ENCODE measurements around the gene PAFAH2.

PAFAH2 gene

GRCh38 chr1:26036756-26037281 is 39.0 kb upstream of the PAFAH2 start:
- peaks cover 15% of the 10 kb centered on the region; the same call in 1 of the 2 replicates for H3K27me3 ChIP-seq (ENCODE audit: insufficient read depth, low read depth)
- H4K20me1 ChIP-seq (ENCODE audit: insufficient read depth), result no peaks in the 10 kb centered on the region
- H3K27ac ChIP-seq, result no peak overlapping the region
- H3K79me2 ChIP-seq (ENCODE audit: insufficient read depth, low read depth), result no peaks in the 10 kb centered on the region
- TF ChIP-seq, protein P1, sequence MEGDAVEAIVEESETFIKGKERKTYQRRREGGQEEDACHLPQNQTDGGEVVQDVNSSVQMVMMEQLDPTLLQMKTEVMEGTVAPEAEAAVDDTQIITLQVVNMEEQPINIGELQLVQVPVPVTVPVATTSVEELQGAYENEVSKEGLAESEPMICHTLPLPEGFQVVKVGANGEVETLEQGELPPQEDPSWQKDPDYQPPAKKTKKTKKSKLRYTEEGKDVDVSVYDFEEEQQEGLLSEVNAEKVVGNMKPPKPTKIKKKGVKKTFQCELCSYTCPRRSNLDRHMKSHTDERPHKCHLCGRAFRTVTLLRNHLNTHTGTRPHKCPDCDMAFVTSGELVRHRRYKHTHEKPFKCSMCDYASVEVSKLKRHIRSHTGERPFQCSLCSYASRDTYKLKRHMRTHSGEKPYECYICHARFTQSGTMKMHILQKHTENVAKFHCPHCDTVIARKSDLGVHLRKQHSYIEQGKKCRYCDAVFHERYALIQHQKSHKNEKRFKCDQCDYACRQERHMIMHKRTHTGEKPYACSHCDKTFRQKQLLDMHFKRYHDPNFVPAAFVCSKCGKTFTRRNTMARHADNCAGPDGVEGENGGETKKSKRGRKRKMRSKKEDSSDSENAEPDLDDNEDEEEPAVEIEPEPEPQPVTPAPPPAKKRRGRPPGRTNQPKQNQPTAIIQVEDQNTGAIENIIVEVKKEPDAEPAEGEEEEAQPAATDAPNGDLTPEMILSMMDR (conservative IDR thresholded peaks at IDR 0.05; ENCODE audit: low read depth, low read length), result no peak
- H3K4me1 ChIP-seq (ENCODE audit: low read depth, poor library complexity, severe bottlenecking), result no peaks in the 10 kb centered on the region
- H3K4me2 ChIP-seq, result no peak overlapping the region
- no peak overlapping the region for H3K4me3 ChIP-seq (IDR thresholded peaks at IDR 0.05; ENCODE audit: insufficient read depth, low read depth, low read length)
- no peak overlapping the region for H3K9ac ChIP-seq
- no peaks in the 10 kb centered on the region for H3K36me3 ChIP-seq (ENCODE audit: insufficient read depth)
- H2AFZ ChIP-seq (ENCODE audit: low read depth), result no peak overlapping the region

DNA sequence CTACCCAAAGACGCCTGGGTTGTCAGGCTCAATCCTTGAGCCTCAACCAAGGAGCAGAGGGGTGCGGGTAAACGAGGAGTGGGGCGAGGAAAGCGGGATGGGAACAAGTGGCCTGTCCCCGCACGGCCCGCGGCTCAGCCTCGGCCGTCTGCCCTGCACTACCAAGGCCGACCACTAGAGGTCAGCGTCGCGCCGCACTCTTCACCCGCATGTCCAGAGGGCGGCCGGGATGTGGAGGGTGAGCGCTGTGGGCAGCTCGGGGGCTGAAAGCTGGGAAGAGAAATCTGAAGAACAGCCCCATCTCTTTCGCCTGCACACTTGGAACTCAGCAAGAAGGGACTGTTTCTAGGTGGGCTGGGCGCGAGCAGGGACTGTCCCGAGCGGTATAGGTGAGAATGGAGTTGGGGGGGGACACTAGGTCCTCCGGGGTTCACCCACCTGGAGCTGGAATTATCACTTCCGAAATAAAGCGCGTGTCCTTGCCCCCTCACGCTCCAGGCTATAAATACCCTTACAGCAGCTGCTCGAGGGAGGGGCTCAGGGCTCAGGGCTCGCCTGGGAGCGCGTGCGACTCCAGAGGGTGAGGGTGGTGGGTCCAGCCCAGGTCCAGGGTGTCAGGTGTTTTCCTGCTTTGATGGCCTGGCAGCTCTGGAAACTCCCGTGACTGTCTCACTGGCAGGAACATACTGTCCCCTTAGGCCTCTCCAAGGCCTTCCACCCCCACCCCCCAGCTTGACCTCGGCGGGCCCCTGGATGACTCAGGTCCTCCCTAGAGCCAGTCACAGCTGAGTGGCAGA is 38.3 kb upstream of the PAFAH2 start:
- H2AFZ ChIP-seq (ENCODE audit: low read depth), result peak overlapping the region; percentile 100
- H3K36me3 ChIP-seq (ENCODE audit: insufficient read depth), result no peaks in the 10 kb centered on the region
- peak overlapping the region; percentile 97 for H3K4me3 ChIP-seq (IDR thresholded peaks at IDR 0.05; ENCODE audit: insufficient read depth, low read depth, low read length)
- peaks cover 15% of the 10 kb centered on the region; the same call in 1 of the 2 replicates for H3K27me3 ChIP-seq (ENCODE audit: insufficient read depth, low read depth)
- TF ChIP-seq, protein P1 (conservative IDR thresholded peaks at IDR 0.05; ENCODE audit: low read depth, low read length), result peak; percentile 96
- no peaks in the 10 kb centered on the region for H3K79me2 ChIP-seq (ENCODE audit: insufficient read depth, low read depth)
- no peaks in the 10 kb centered on the region for H4K20me1 ChIP-seq (ENCODE audit: insufficient read depth)
- no peak overlapping the region for H3K9ac ChIP-seq
- H3K27ac ChIP-seq, result no peak overlapping the region
- no peaks in the 10 kb centered on the region for H3K4me1 ChIP-seq (ENCODE audit: low read depth, poor library complexity, severe bottlenecking)
- peak overlapping the region; percentile 99 for H3K4me2 ChIP-seq

DNA sequence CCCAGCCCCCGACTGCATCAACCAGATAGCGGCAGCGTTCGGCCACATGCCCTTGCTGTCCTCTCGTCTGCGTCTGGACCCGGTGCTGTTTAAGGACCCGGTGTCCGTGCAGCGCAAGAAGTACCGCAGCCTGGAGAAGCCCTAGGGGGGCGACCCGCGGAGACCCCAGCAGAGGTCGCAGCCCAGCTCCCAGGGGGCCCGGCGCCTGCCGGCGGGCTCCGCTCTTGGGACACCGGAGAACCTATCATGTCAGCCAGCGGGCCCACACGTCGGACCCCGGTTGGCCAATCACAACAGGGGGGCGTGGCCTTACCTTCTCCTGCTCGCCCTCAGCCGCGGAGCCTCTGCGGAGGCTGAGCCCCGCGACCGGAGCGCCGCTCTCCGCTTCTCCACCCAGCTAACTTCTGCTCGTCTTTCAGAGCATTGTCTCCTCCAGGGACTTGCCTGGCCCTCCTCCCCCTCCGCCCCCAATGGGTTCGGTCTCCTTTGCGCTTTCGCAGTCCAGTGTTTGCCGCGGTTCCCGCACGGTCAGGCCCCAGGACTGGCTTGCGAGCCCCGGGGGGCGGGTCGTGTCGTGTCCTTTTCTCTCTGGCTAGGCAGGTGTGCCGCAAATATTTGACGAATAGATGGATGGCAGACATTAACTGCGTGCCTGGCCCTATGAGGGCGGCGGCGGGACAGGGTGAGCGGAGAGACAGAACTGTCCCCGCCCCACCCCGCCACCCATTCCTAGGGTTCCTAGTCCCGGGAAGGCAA is 37.5 kb upstream of the PAFAH2 start:
- Histone ChIP-seq H3K4me3 (IDR thresholded peaks at IDR 0.05; ENCODE audit: insufficient read depth, low read depth, low read length) (peak overlapping the region; percentile 97), H3K36me3 (ENCODE audit: insufficient read depth) (no peaks in the 10 kb centered on the region), H4K20me1 (ENCODE audit: insufficient read depth) (no peaks in the 10 kb centered on the region), H3K4me1 (ENCODE audit: low read depth, poor library complexity, severe bottlenecking) (no peaks in the 10 kb centered on the region), H3K27me3 (ENCODE audit: insufficient read depth, low read depth) (peaks cover 15% of the 10 kb centered on the region; the same call in 1 of the 2 replicates), H3K4me2 (peak overlapping the region; percentile 99), H3K79me2 (ENCODE audit: insufficient read depth, low read depth) (no peaks in the 10 kb centered on the region), H3K27ac (no peak overlapping the region), H2AFZ (ENCODE audit: low read depth) (peak overlapping the region; percentile 100), H3K9ac (peak overlapping the region; percentile 18; the same call in 1 of the 2 replicates)
- TF ChIP-seq, protein P1 (conservative IDR thresholded peaks at IDR 0.05; ENCODE audit: low read depth, low read length), result no peak

DNA sequence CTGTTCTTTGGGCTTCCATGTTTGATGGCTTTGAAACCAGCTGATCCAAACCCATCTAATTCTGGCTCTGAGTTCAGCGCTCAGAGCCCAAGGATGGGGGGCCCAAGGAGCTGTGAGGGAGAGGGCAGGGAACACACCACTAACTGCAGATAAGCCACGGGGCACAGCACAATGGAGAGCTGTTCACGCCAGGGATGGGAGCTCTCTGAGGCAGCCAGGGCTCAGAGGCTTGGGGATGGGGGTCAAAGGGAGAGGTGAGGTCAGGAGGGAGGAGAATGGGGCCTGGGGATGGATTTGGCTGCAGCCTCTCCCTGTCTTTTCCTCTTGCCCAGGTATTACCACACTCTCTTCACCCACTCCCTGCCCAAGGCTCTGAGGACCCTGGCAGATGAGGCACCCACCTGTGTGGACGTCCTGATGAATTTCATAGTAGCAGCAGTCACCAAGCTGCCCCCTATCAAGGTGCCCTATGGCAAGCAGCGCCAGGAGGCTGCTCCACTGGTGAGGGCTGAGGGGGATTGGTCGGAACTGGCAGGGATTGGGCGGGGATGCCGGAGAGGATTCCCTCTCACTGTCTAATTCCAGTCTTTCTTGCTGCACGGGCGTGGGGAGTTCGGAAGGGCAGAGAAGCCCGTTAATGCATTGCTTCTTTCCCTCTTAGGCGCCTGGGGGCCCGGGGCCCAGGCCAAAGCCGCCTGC is 36.8 kb upstream of the PAFAH2 start:
- Histone ChIP-seq H3K27ac (no peak overlapping the region), H4K20me1 (ENCODE audit: insufficient read depth) (no peaks in the 10 kb centered on the region), H3K4me3 (IDR thresholded peaks at IDR 0.05; ENCODE audit: insufficient read depth, low read depth, low read length) (no peak overlapping the region), H3K36me3 (ENCODE audit: insufficient read depth) (no peaks in the 10 kb centered on the region), H3K9ac (peak overlapping the region; percentile 18; the same call in 1 of the 2 replicates), H2AFZ (ENCODE audit: low read depth) (peak overlapping the region; percentile 100), H3K4me1 (ENCODE audit: low read depth, poor library complexity, severe bottlenecking) (no peaks in the 10 kb centered on the region), H3K4me2 (peak overlapping the region; percentile 99), H3K27me3 (ENCODE audit: insufficient read depth, low read depth) (peaks cover 15% of the 10 kb centered on the region; the same call in 1 of the 2 replicates), H3K79me2 (ENCODE audit: insufficient read depth, low read depth) (no peaks in the 10 kb centered on the region)
- TF ChIP-seq, protein P1 (conservative IDR thresholded peaks at IDR 0.05; ENCODE audit: low read depth, low read length), result no peak
